GM23338 (cell line): ENCODE measurements around the gene BCAS1. TPM values are rescaled to one million over a fixed set of nuclear protein-coding genes. Genes with fewer than 3 reads are reported as not detected.

Experiments used
- ATAC-seq: fragments of 200-7000 bp; cut with Tn5 transposase; 3 replicates; pipeline ENCODE4 v1.9.1; 2020
- DNase-seq: peaks from one replicate; pipeline ENCODE4 v3.0.0-alpha.2; 2015; ENCODE audit warnings: low spot score
- H2AFZ ChIP-seq: fragments of 200-600 bp; sonication (generic); 2 replicates; pipeline ENCODE4 v1.8.0; 2016; ENCODE audit warnings: antibody characterized with exemption, mild to moderate bottlenecking, moderate library complexity
- H3F3A ChIP-seq: fragments of 200-600 bp; sonication (generic); replicated peaks from 2 replicates; pipeline ENCODE4 v1.8.0; 2017; ENCODE audit warnings: antibody characterized with exemption, mixed run types, low read depth
- H3K27ac ChIP-seq: fragments of 200-600 bp; sonication (generic); 2 replicates; pipeline ENCODE4 v1.6.1; 2016; ENCODE audit warnings: low read depth
- H3K27me3 ChIP-seq: fragments of 200-600 bp; sonication (generic); 2 replicates; pipeline ENCODE4 v1.8.0; 2016; ENCODE audit warnings: mild to moderate bottlenecking, mixed run types, moderate library complexity; ENCODE audit not compliant: insufficient read depth
- H3K36me3 ChIP-seq: fragments of 200-600 bp; sonication (generic); 2 replicates; pipeline ENCODE4 v1.8.0; 2016; ENCODE audit warnings: mild to moderate bottlenecking; ENCODE audit not compliant: insufficient read depth
- H3K4me1 ChIP-seq: fragments of 200-600 bp; sonication (generic); 2 replicates; pipeline ENCODE4 v1.8.0; 2016; ENCODE audit warnings: mild to moderate bottlenecking, moderate library complexity; ENCODE audit not compliant: insufficient read depth
- H3K4me2 ChIP-seq: fragments of 200-600 bp; sonication (generic); 2 replicates; pipeline ENCODE4 v1.7.1; 2017; ENCODE audit warnings: mixed run types
- H3K4me3 ChIP-seq: fragments of 200-600 bp; sonication (generic); 2 replicates; pipeline ENCODE4 v1.6.1; 2016; ENCODE audit warnings: mixed run types
- H3K79me2 ChIP-seq: fragments of 200-600 bp; sonication (generic); replicated peaks from 2 replicates; pipeline ENCODE4 v1.8.0; 2017; ENCODE audit warnings: mild to moderate bottlenecking; ENCODE audit not compliant: insufficient read depth
- H3K9me2 ChIP-seq: fragments of 200-600 bp; sonication (generic); 2 replicates; pipeline ENCODE4 v1.8.0; 2017; ENCODE audit not compliant: insufficient read depth
- H4K20me1 ChIP-seq: fragments of 200-600 bp; sonication (generic); replicated peaks from 2 replicates; pipeline ENCODE4 v1.8.0; 2017; ENCODE audit warnings: mild to moderate bottlenecking; ENCODE audit not compliant: insufficient read depth
- H3K27ac Mint-ChIP-seq: 2 replicates; pipeline ENCODE4 v1.8.0; 2020; ENCODE audit warnings: inconsistent platforms, mild to moderate bottlenecking, moderate library complexity, mixed read lengths
- H3K27me3 Mint-ChIP-seq: 3 replicates; pipeline ENCODE4 v1.8.0; 2022; ENCODE audit warnings: low read depth, mild to moderate bottlenecking, moderate library complexity, mixed read lengths, inconsistent platforms; ENCODE audit not compliant: insufficient read depth, poor library complexity
- H3K36me3 Mint-ChIP-seq: 3 replicates; pipeline ENCODE4 v1.8.0; 2021; ENCODE audit warnings: low read depth, mild to moderate bottlenecking, inconsistent platforms, moderate library complexity, mixed read lengths
- H3K4me1 Mint-ChIP-seq: 3 replicates; pipeline ENCODE4 v1.8.0; 2020; ENCODE audit warnings: mild to moderate bottlenecking, inconsistent platforms, mixed read lengths
- H3K4me3 Mint-ChIP-seq: 3 replicates; pipeline ENCODE4 v1.8.0; 2021; ENCODE audit warnings: moderate library complexity, mild to moderate bottlenecking, inconsistent platforms, mixed read lengths
- H3K9me3 Mint-ChIP-seq: 3 replicates; pipeline ENCODE4 v1.8.0; 2020; ENCODE audit warnings: moderate library complexity, mild to moderate bottlenecking, inconsistent platforms, mixed read lengths
- CREB1 ChIP-seq: fragments of 250-450 bp; sonication (Bioruptor Pico); IDR thresholded peaks from 2 replicates; pipeline ENCODE4 v1.5.0; 2020; ENCODE audit warnings: low read depth, mild to moderate bottlenecking, moderate library complexity
- CTCF ChIP-seq, 2 experiments: fragments of 200-600 bp in 1 of 2; sonication (generic) in 1 of 2; conservative IDR thresholded peaks; 2 replicates each; pipeline versions ENCODE4 v1.5.1 to v1.6.1; 2016 to 2017; ENCODE audit warnings: antibody characterized with exemption in 2 of 2, low read depth in 2 of 2, mild to moderate bottlenecking in 2 of 2, moderate library complexity in 1 of 2
- ETS1 ChIP-seq: IDR thresholded peaks from 2 replicates; pipeline ENCODE4 v1.6.1; 2016; ENCODE audit warnings: antibody characterized with exemption
- EZH2 ChIP-seq: fragments of 200-600 bp; sonication (generic); IDR thresholded peaks from one replicate; pipeline ENCODE4 v1.8.0; 2017; ENCODE audit warnings: antibody characterized with exemption, mild to moderate bottlenecking, low read depth; ENCODE audit not compliant: unreplicated experiment
- EZH2phosphoT487 ChIP-seq: fragments of 200-600 bp; sonication (generic); IDR thresholded peaks from one replicate; pipeline ENCODE4 v1.8.1; 2018; ENCODE audit warnings: antibody characterized with exemption; ENCODE audit not compliant: unreplicated experiment
- REST ChIP-seq: IDR thresholded peaks from one replicate; pipeline ENCODE4 v1.6.1; 2018; ENCODE audit warnings: antibody characterized with exemption; ENCODE audit not compliant: unreplicated experiment
- ZNF114 ChIP-seq: fragments of 250-450 bp; sonication (Bioruptor Pico); IDR thresholded peaks from 2 replicates; pipeline ENCODE4 v1.5.0; 2020; ENCODE audit warnings: mild to moderate bottlenecking, moderate library complexity
- ZNF462 ChIP-seq: fragments of 250-450 bp; sonication (Bioruptor Pico); IDR thresholded peaks from 2 replicates; pipeline ENCODE4 v1.5.0; 2020; ENCODE audit warnings: mild to moderate bottlenecking, moderate library complexity
- polyA plus RNA-seq: library from polyadenylated mRNA; unstranded; fragments of >200 nt; fragmentation: Nextera tagmentation; extraction: Ambion mirVana; gene quantifications from 2 replicates; pipeline ENCODE4 v1.2.1, GENCODE V29; 2016
- total RNA-seq: library from RNA; depleted of rRNA; stranded (reverse); fragments of >200 nt; shearing (Covaris generic); gene quantifications from 2 replicates; pipeline ENCODE4 v1.2.3, GENCODE V29; 2014

The BCAS1 gene
- total and polyA plus RNA-seq, 2 experiments from 2014 or later: 0.17 to 0.19 TPM

- H3K9me2 ChIP-seq: no peaks in the 10 kb centered on the region; the same call in 1 of the 2 replicates
- no peak overlapping the region for H3K27ac ChIP-seq
- no peak for ATAC-seq
- Mint-ChIP-seq H3K4me3 (no peak overlapping the region), H3K4me1 (no peaks in the 10 kb centered on the region), H3K36me3 (no peaks in the 10 kb centered on the region), H3K27ac (no peak overlapping the region), H3K27me3 (peaks cover 2% of the 10 kb centered on the region), H3K9me3 (no peaks in the 10 kb centered on the region)
- DNase-seq: no peak
- no peaks in the 10 kb centered on the region for H3K27me3 ChIP-seq
- no peak overlapping the region for H3K4me2 ChIP-seq
- H3K4me1 ChIP-seq: no peaks in the 10 kb centered on the region
- TF ChIP-seq ZNF114 (CRISPR knock-in tag): no peak
- no peak for TF ChIP-seq CREB1 (CRISPR knock-in tag)
- no peak overlapping the region for H3K4me3 ChIP-seq
- no peaks in the 10 kb centered on the region for H3K79me2 ChIP-seq
- H4K20me1 ChIP-seq: no peaks in the 10 kb centered on the region
- no peaks in the 10 kb centered on the region for H3K36me3 ChIP-seq
- no peak overlapping the region for H2AFZ ChIP-seq
- no peaks in the 10 kb centered on the region for H3F3A ChIP-seq
Observed at GRCh38 chr20:53993310-53993709, 77.1 kb downstream of the BCAS1 start.

DNA sequence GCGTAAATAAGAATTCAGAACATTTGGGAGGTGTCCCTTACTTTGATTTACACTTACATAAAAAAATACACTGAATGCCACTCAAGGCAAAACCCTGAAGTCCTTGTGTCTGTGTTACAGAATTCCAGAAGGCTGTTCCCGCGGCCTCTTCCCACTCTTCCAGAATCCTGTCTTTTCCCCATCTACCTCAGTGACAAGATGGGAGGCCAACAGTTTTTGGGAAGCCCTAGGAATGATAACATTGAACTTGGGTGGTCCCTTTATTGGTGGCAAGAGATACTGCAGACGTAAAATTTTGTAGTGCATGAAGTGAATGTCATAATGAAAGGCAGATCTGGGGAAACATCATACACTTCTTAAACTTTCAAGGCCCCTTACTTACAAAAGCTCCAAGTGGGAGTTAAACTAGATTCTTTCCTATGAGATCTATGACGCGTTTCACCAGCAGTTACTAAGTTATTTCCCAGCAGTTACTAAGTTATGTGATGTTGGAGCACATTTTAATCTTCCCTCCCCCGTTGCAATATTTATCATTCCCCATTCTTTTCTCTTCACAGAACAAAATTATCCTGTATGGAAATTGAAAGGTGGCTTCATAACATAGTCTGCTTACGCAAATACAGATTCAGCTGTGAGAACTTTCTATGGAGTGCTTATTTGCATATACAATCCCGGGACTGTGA is 79.5 kb downstream of the BCAS1 start:
- H3K4me1 Mint-ChIP-seq: no peaks in the 10 kb centered on the region
- H3K27ac Mint-ChIP-seq: no peak overlapping the region
- DNase-seq (no peak), ATAC-seq (no peak)
- no peaks in the 10 kb centered on the region for H3K36me3 Mint-ChIP-seq
- Histone ChIP-seq H3K79me2 (no peaks in the 10 kb centered on the region), H3K36me3 (no peaks in the 10 kb centered on the region), H3K4me1 (no peaks in the 10 kb centered on the region), H3K27me3 (no peaks in the 10 kb centered on the region), H3K9me2 (no peaks in the 10 kb centered on the region; the same call in 1 of the 2 replicates), H4K20me1 (no peaks in the 10 kb centered on the region), H3F3A (no peaks in the 10 kb centered on the region), H2AFZ (no peak overlapping the region), H3K27ac (no peak overlapping the region), H3K4me2 (no peak overlapping the region), H3K4me3 (no peak overlapping the region)
- H3K9me3 Mint-ChIP-seq: no peaks in the 10 kb centered on the region
- H3K4me3 Mint-ChIP-seq: no peak overlapping the region
- no peaks in the 10 kb centered on the region for H3K27me3 Mint-ChIP-seq
- no peak for TF ChIP-seq ETS1
- TF ChIP-seq EZH2phosphoT487: no peak
- TF ChIP-seq CTCF (conservative IDR thresholded peaks at IDR 0.05; ENCODE audit: low read depth in 2 of 2): no peak
- TF ChIP-seq ZNF462 (CRISPR knock-in tag): no peak
- TF ChIP-seq EZH2: no peak
- no peak for TF ChIP-seq REST
